HepG2 (cell line): ENCODE data around the gene SPECC1L. TPM values are rescaled to one million over a fixed set of nuclear protein-coding genes. Genes with fewer than 3 reads are reported as not detected.

ENCODE experiments used
- ATF7 ChIP-seq, 2 experiments: fragments of 450-650 bp in 1 of 2; sonication (generic) in 1 of 2; formaldehyde crosslinking in 1 of 2; IDR thresholded peaks; 2 replicates each; pipeline versions ENCODE4 v1.4.0 to v1.6.1; 2016 to 2020; ENCODE audit warnings: antibody characterized with exemption in 1 of 2, mild to moderate bottlenecking in 1 of 2, missing genetic modification reagents in 1 of 2
- CBX2 ChIP-seq, 2 experiments: fragments of 200-600 bp in 1 of 2; sonication (generic); formaldehyde crosslinking in 1 of 2; IDR thresholded peaks; 2 replicates each; pipeline versions ENCODE4 v1.7.0 to v1.8.1; 2018 to 2022; ENCODE audit warnings: low read depth in 2 of 2, low read length in 1 of 2, mild to moderate bottlenecking in 1 of 2, missing genetic modification reagents in 1 of 2
- FOXC1 ChIP-seq: sonication (generic); formaldehyde crosslinking; IDR thresholded peaks from 2 replicates; pipeline ENCODE4 v1.8.0; 2022; ENCODE audit warnings: mild to moderate bottlenecking, missing genetic modification reagents, borderline replicate concordance
- GABPB1 ChIP-seq: IDR thresholded peaks from 2 replicates; pipeline ENCODE4 v1.6.1; 2016; ENCODE audit warnings: mild to moderate bottlenecking, missing genetic modification reagents, moderate library complexity, missing compliant biosample characterization
- HNF4G ChIP-seq, 2 experiments: sonication (generic) in 1 of 2; formaldehyde crosslinking in 1 of 2; IDR thresholded peaks; 2 replicates each; pipeline versions ENCODE4 v1.4.0 to v1.6.1; 2011 to 2020; ENCODE audit warnings: borderline replicate concordance in 2 of 2, low read depth in 2 of 2, mild to moderate bottlenecking in 2 of 2, low read length in 1 of 2, missing genetic modification reagents in 1 of 2, moderate library complexity in 1 of 2
- JUND ChIP-seq: sonication (generic); formaldehyde crosslinking; IDR thresholded peaks from 2 replicates; pipeline ENCODE4 v1.8.0; 2022; ENCODE audit warnings: mild to moderate bottlenecking, missing genetic modification reagents
- KAT7 ChIP-seq: IDR thresholded peaks from 2 replicates; pipeline ENCODE4 v1.6.1; 2018; ENCODE audit warnings: borderline replicate concordance, missing compliant biosample characterization
- KLF12 ChIP-seq: sonication (generic); formaldehyde crosslinking; IDR thresholded peaks from 2 replicates; pipeline ENCODE4 v1.4.0; 2020; ENCODE audit warnings: missing genetic modification reagents, borderline replicate concordance
- KLF9 ChIP-seq: IDR thresholded peaks from 2 replicates; pipeline ENCODE4 v1.6.1; 2016; ENCODE audit warnings: low read depth
- PHF5A ChIP-seq: IDR thresholded peaks from one replicate; pipeline ENCODE4 v1.6.1; 2018; ENCODE audit warnings: low read depth, missing genetic modification reagents; ENCODE audit not compliant: unreplicated experiment
- SMAD1 ChIP-seq: sonication (generic); formaldehyde crosslinking; IDR thresholded peaks from 2 replicates; pipeline ENCODE4 v1.4.0; 2020; ENCODE audit warnings: missing genetic modification reagents, low read depth, mild to moderate bottlenecking, borderline replicate concordance
- ZBTB42 ChIP-seq: sonication (generic); formaldehyde crosslinking; IDR thresholded peaks from 2 replicates; pipeline ENCODE4 v1.5.0; 2020; ENCODE audit warnings: mild to moderate bottlenecking, missing genetic modification reagents
- ZC3H4 ChIP-seq: sonication (generic); formaldehyde crosslinking; IDR thresholded peaks from 2 replicates; pipeline ENCODE4 v1.4.0; 2020; ENCODE audit warnings: missing genetic modification reagents, borderline replicate concordance
- ZNF230 ChIP-seq: sonication (generic); formaldehyde crosslinking; IDR thresholded peaks from 2 replicates; pipeline ENCODE4 v1.4.0; 2020; ENCODE audit warnings: mild to moderate bottlenecking, missing genetic modification reagents
- ZNF660 ChIP-seq: sonication (generic); formaldehyde crosslinking; IDR thresholded peaks from 2 replicates; pipeline ENCODE4 v1.5.1; 2020; ENCODE audit warnings: mild to moderate bottlenecking, low read depth, missing genetic modification reagents, borderline replicate concordance
- polyA plus RNA-seq, 8 experiments: library from polyadenylated mRNA; depleted of rRNA in 3 of 8; stranded (reverse) in 7 of 8; unstranded in 1 of 8; fragments of >200 nt; fragmentation: Illumina TruSeq in 4 of 8; extraction: Trizol in 4 of 8; gene quantifications; 2 replicates each; pipeline versions ENCODE4 v1.2.1 to v1.2.3, GENCODE V29; 2011 to 2016; ENCODE audit warnings: low read depth in 4 of 8, missing spikeins in 1 of 8, mixed read lengths in 1 of 8; ENCODE audit not compliant: insufficient read depth in 1 of 8
- total RNA-seq, 5 experiments: library from RNA; depleted of rRNA; stranded (reverse); fragments of >200 nt; fragmentation: Illumina TruSeq; extraction: Trizol; gene quantifications; 2 replicates each; pipeline ENCODE4 v1.2.3, GENCODE V29; 2016; ENCODE audit warnings: low read depth in 1 of 5
- TF ChIP-seq, protein P1 (sequence below): sonication (generic); formaldehyde crosslinking; IDR thresholded peaks from 2 replicates; pipeline ENCODE4 v1.4.0; 2020; ENCODE audit warnings: missing genetic modification reagents, borderline replicate concordance
- TF ChIP-seq, protein P2 (sequence below): sonication (generic); formaldehyde crosslinking; conservative IDR thresholded peaks from 2 replicates; pipeline ENCODE4 v1.4.0; 2020; ENCODE audit warnings: missing genetic modification reagents
- TF ChIP-seq, protein P3 (sequence below): sonication (generic); formaldehyde crosslinking; IDR thresholded peaks from 2 replicates; pipeline ENCODE4 v1.8.1; 2023; ENCODE audit warnings: missing genetic modification reagents, inconsistent platforms, borderline replicate concordance
- TF ChIP-seq, protein P4 (sequence below): sonication (generic); formaldehyde crosslinking; IDR thresholded peaks from 2 replicates; pipeline ENCODE4 v1.8.1; 2023; ENCODE audit warnings: mild to moderate bottlenecking, moderate library complexity, missing genetic modification reagents
- TF ChIP-seq, protein P5 (sequence below): sonication (generic); formaldehyde crosslinking; IDR thresholded peaks from 2 replicates; pipeline ENCODE4 v1.4.0; 2020; ENCODE audit warnings: mild to moderate bottlenecking, missing genetic modification reagents

Gene SPECC1L
- total and polyA plus RNA-seq, 2 of the 13 experiments (the other 11 are each of a cell fraction or from before 2014, with no cell fraction given): 14.1 to 30.3 TPM

DNA sequence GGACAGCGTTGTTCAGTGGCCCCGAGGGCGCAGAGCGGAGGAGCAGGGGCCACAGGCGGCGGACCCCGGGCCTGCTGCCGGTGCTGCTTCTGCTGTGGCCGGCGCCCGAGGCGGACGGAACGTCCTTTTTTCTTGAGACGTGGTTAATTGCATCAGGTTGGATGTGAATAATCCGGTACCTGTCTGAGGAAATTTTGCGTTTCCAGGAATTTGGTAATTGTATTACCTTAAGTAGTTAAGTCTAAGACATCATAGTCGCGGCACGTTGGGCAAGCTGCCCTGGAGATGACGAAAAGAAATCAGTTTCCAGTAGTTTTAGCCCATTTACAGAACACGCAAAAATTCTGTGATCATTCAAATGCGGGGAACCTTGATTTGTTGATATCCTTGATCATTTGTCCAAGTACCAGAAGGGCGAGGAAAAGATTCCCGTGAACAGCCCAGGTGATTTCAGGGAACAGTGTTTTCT, 789 bp downstream of the SPECC1L start (continued):
- TF ChIP-seq, protein P1, sequence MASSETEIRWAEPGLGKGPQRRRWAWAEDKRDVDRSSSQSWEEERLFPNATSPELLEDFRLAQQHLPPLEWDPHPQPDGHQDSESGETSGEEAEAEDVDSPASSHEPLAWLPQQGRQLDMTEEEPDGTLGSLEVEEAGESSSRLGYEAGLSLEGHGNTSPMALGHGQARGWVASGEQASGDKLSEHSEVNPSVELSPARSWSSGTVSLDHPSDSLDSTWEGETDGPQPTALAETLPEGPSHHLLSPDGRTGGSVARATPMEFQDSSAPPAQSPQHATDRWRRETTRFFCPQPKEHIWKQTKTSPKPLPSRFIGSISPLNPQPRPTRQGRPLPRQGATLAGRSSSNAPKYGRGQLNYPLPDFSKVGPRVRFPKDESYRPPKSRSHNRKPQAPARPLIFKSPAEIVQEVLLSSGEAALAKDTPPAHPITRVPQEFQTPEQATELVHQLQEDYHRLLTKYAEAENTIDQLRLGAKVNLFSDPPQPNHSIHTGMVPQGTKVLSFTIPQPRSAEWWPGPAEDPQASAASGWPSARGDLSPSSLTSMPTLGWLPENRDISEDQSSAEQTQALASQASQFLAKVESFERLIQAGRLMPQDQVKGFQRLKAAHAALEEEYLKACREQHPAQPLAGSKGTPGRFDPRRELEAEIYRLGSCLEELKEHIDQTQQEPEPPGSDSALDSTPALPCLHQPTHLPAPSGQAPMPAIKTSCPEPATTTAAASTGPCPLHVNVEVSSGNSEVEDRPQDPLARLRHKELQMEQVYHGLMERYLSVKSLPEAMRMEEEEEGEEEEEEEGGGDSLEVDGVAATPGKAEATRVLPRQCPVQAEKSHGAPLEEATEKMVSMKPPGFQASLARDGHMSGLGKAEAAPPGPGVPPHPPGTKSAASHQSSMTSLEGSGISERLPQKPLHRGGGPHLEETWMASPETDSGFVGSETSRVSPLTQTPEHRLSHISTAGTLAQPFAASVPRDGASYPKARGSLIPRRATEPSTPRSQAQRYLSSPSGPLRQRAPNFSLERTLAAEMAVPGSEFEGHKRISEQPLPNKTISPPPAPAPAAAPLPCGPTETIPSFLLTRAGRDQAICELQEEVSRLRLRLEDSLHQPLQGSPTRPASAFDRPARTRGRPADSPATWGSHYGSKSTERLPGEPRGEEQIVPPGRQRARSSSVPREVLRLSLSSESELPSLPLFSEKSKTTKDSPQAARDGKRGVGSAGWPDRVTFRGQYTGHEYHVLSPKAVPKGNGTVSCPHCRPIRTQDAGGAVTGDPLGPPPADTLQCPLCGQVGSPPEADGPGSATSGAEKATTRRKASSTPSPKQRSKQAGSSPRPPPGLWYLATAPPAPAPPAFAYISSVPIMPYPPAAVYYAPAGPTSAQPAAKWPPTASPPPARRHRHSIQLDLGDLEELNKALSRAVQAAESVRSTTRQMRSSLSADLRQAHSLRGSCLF (CRISPR knock-in tag): 0 out of 2 replicates have a peak, but pooled peaks have one; percentile 2
- TF ChIP-seq, protein P2, sequence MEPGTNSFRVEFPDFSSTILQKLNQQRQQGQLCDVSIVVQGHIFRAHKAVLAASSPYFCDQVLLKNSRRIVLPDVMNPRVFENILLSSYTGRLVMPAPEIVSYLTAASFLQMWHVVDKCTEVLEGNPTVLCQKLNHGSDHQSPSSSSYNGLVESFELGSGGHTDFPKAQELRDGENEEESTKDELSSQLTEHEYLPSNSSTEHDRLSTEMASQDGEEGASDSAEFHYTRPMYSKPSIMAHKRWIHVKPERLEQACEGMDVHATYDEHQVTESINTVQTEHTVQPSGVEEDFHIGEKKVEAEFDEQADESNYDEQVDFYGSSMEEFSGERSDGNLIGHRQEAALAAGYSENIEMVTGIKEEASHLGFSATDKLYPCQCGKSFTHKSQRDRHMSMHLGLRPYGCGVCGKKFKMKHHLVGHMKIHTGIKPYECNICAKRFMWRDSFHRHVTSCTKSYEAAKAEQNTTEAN (CRISPR knock-in tag): no peak
- TF ChIP-seq, protein P3, sequence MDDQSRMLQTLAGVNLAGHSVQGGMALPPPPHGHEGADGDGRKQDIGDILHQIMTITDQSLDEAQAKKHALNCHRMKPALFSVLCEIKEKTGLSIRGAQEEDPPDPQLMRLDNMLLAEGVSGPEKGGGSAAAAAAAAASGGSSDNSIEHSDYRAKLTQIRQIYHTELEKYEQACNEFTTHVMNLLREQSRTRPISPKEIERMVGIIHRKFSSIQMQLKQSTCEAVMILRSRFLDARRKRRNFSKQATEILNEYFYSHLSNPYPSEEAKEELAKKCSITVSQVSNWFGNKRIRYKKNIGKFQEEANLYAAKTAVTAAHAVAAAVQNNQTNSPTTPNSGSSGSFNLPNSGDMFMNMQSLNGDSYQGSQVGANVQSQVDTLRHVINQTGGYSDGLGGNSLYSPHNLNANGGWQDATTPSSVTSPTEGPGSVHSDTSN (CRISPR knock-in tag): no peak
- TF ChIP-seq KAT7 (CRISPR knock-in tag): no peak
- TF ChIP-seq, protein P4, sequence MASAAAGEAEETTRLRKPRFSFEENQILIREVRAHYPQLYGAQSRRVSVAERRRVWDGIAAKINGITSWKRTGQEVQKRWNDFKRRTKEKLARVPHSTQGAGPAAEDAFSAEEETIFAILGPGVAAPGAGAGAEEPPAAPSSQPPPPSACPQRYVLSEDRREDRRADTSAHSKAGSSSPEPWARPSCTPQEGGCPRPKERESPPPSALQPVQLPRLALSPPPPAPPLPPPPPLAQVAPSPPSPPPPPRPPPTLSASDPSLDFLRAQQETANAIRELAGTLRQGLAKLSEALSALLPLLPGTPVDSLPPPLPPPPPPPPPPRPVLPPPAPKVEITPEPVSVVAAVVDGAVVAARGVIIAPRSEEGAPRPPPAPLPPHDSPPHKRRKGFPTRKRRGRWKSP (CRISPR knock-in tag): no peak
- TF ChIP-seq SMAD1 (CRISPR knock-in tag): no peak
- no peak for TF ChIP-seq KLF12 (CRISPR knock-in tag)
- TF ChIP-seq ZC3H4 (CRISPR knock-in tag): 0 out of 2 replicates have a peak, but pooled peaks have one; percentile 14
- no peak for TF ChIP-seq CBX2 (IDR thresholded peaks at IDR 0.05; ENCODE audit: low read depth, low read length)
- TF ChIP-seq CBX2 (CRISPR knock-in tag; IDR thresholded peaks at IDR 0.05; ENCODE audit: low read depth): no peak
- TF ChIP-seq KLF9 (CRISPR knock-in tag): 0 out of 2 replicates have a peak, but pooled peaks have one; percentile 22
- no peak for TF ChIP-seq ZNF660 (CRISPR knock-in tag)
- TF ChIP-seq ZNF230 (CRISPR knock-in tag): no peak
- no peak for TF ChIP-seq PHF5A (CRISPR knock-in tag)
- peak; percentile 10; the same call in 1 of the 2 replicates for TF ChIP-seq ZBTB42
- TF ChIP-seq HNF4G (IDR thresholded peaks at IDR 0.05; ENCODE audit: borderline replicate concordance, low read depth, low read length): no peak
- TF ChIP-seq HNF4G (CRISPR knock-in tag; IDR thresholded peaks at IDR 0.05; ENCODE audit: borderline replicate concordance, low read depth): no peak
- TF ChIP-seq ATF7 (IDR thresholded peaks at IDR 0.05): no peak
- TF ChIP-seq ATF7 (CRISPR knock-in tag; IDR thresholded peaks at IDR 0.05): no peak
- TF ChIP-seq GABPB1 (CRISPR knock-in tag): no peak
- TF ChIP-seq, protein P5, sequence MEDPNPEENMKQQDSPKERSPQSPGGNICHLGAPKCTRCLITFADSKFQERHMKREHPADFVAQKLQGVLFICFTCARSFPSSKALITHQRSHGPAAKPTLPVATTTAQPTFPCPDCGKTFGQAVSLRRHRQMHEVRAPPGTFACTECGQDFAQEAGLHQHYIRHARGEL: no peak
- TF ChIP-seq FOXC1 (CRISPR knock-in tag): 0 out of 2 replicates have a peak, but pooled peaks have one; percentile 5
- TF ChIP-seq JUND (CRISPR knock-in tag): no peak
